Panc1 (cell line): ENCODE data around the gene CHI3L1. TPM values are rescaled to one million over a fixed set of nuclear protein-coding genes. Genes with fewer than 3 reads are reported as not detected.

Experiments used
- ATAC-seq: fragments of 200-7000 bp; cut with Tn5 transposase; 2 replicates; pipeline ENCODE4 v1.9.1; 2020; ENCODE audit warnings: mild to moderate bottlenecking, moderate library complexity
- BruUV-seq: library from RNA; stranded (reverse); fragments of 400-500 nt; replicated peaks from 2 replicates; lab custom pipeline; 2021; lab: Mats Ljungman, UMichigan
- CTCF ChIA-PET: fragments of 300-600 bp; sonication (Branson Sonifier 250); formaldehyde crosslinking; loops from one replicate; lab custom pipeline; 2022; ENCODE audit warnings: antibody characterized with exemption; lab: Charles Lee
- POLR2A ChIA-PET: fragments of 300-600 bp; sonication (Branson Sonifier 250); formaldehyde crosslinking; loops from one replicate; lab custom pipeline; 2022; ENCODE audit warnings: antibody characterized with exemption; lab: Charles Lee
- DNase-seq: peaks from one replicate; pipeline ENCODE4 v3.0.0-alpha.2; 2010; ENCODE audit warnings: low read depth, low spot score
- H3K27ac ChIP-seq: 2 replicates; pipeline ENCODE4 v1.5.1; 2011; ENCODE audit warnings: mild to moderate bottlenecking, low read length, inconsistent platforms
- H3K27me3 ChIP-seq: fragments of 200-500 bp; sonication (Bioruptor generic); 2 replicates; pipeline ENCODE4 v1.6.0; 2014; ENCODE audit warnings: low read length, inconsistent platforms; ENCODE audit not compliant: control insufficient read depth, insufficient read depth
- H3K36me3 ChIP-seq: fragments of 200-500 bp; sonication (Bioruptor generic); 2 replicates; pipeline ENCODE4 v1.5.1; 2014; ENCODE audit warnings: inconsistent platforms, mild to moderate bottlenecking, low read length, moderate library complexity; ENCODE audit not compliant: control insufficient read depth, insufficient read depth
- H3K4me1 ChIP-seq: 2 replicates; pipeline ENCODE4 v1.5.1; 2011; ENCODE audit warnings: inconsistent platforms, mild to moderate bottlenecking, low read length, moderate library complexity; ENCODE audit not compliant: control insufficient read depth, insufficient read depth
- H3K4me3 ChIP-seq, 2 experiments: 2 replicates each; pipeline ENCODE4 v1.5.1; 2011 to 2012; ENCODE audit warnings: low read depth in 2 of 2, low read length in 2 of 2, mild to moderate bottlenecking in 2 of 2, inconsistent platforms in 1 of 2, moderate library complexity in 1 of 2
- H3K9me3 ChIP-seq: fragments of 200-500 bp; sonication (Bioruptor generic); 2 replicates; pipeline ENCODE4 v1.5.1; 2014; ENCODE audit warnings: low read depth, mild to moderate bottlenecking, inconsistent platforms, low read length, moderate library complexity; ENCODE audit not compliant: control insufficient read depth, insufficient read depth
- CTCF ChIP-seq: fragments of 450-650 bp; IDR thresholded peaks from 2 replicates; pipeline ENCODE4 v1.5.1; 2017; ENCODE audit warnings: mild to moderate bottlenecking
- POLR2AphosphoS5 ChIP-seq: IDR thresholded peaks from 2 replicates; pipeline ENCODE4 v1.6.1; 2012; ENCODE audit warnings: mild to moderate bottlenecking, low read depth, low read length, moderate library complexity
- REST ChIP-seq, 2 experiments: IDR thresholded peaks; 2 replicates each; pipeline ENCODE4 v1.6.1; 2011 to 2012; ENCODE audit warnings: low read depth in 2 of 2, control low read depth in 1 of 2, low read length in 1 of 2, mild to moderate bottlenecking in 1 of 2, moderate library complexity in 1 of 2; ENCODE audit not compliant: insufficient read depth in 1 of 2
- SIN3A ChIP-seq: IDR thresholded peaks from 2 replicates; pipeline ENCODE4 v1.6.1; 2012; ENCODE audit warnings: low read depth, mild to moderate bottlenecking, low read length, moderate library complexity, borderline replicate concordance; ENCODE audit not compliant: insufficient read depth
- TCF7L2 ChIP-seq: IDR thresholded peaks from 2 replicates; pipeline ENCODE4 v1.6.1; 2011; ENCODE audit warnings: mild to moderate bottlenecking, low read depth, low read length, inconsistent platforms
- in situ Hi-C: cut with HindIII; loops from 2 replicates; pipeline ENCODE4 v1.10.0; 2016; ENCODE audit warnings: low sequenced_read_pairs, low pct_unique_long_range_greater_than_20kb
- intact Hi-C: fragments of 100-400 bp; cut with micrococcal nuclease; formaldehyde crosslinking; loops from one replicate; pipeline ENCODE4 v1.10.0; 2022; ENCODE audit not compliant: unreplicated experiment
- total RNA-seq: library from RNA; stranded (reverse); gene quantifications from one replicate; pipeline ENCODE4 v1.2.1, GENCODE V29; 2021; ENCODE audit not compliant: unreplicated experiment

The CHI3L1 gene
- total RNA-seq, 1 experiment from 2014 or later = 0.10 TPM

DNA sequence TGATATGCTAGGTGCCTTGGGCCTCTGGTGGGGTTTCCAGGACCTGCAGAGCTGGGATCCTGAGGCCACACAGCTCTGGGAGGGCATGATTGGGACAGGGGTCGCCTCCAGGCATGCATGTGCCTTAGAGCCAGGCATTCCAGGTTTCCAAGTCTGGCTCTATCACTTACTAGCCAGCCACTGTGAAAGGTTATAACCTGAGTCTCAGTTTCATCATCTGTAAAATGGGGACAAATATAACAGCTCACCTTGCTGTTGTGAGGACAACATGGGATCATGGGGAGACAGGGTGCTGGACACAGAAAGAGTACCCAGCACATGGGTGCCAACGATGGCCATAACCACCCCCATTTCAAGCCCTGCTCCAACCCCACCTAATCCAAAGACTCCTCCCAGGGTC, 2.7 kb downstream of the CHI3L1 start:
- CTCF ChIA-PET = no interaction called here
- H3K27ac ChIP-seq = no peak overlapping the region
- H3K36me3 ChIP-seq = no peaks in the 10 kb centered on the region
- no peaks in the 10 kb centered on the region for H3K27me3 ChIP-seq
- in situ Hi-C loops = no loop called here
- no peaks in the 10 kb centered on the region for H3K4me1 ChIP-seq
- no peak for DNase-seq
- intact Hi-C loops = no loop called here
- H3K4me3 ChIP-seq = no peak overlapping the region
- H3K9me3 ChIP-seq = no peaks in the 10 kb centered on the region
- no peak for TF ChIP-seq TCF7L2
- no peak for TF ChIP-seq REST (IDR thresholded peaks at IDR 0.05; ENCODE audit: insufficient read depth in 1 of 2, low read depth in 2 of 2, low read length in 1 of 2)
- TF ChIP-seq POLR2AphosphoS5 = no peak
- TF ChIP-seq SIN3A = no peak
- TF ChIP-seq CTCF = no peak
- POLR2A ChIA-PET = no interaction called here
- ATAC-seq = no peak
- no TSS peak for BruUV-seq

- H3K4me1 ChIP-seq = no peaks in the 10 kb centered on the region
- no TSS peak for BruUV-seq
- H3K27ac ChIP-seq = no peak overlapping the region
- intact Hi-C loops = no loop called here
- H3K4me3 ChIP-seq = no peak overlapping the region
- H3K9me3 ChIP-seq = no peaks in the 10 kb centered on the region
- POLR2A ChIA-PET = no interaction called here
- in situ Hi-C loops = no loop called here
- no peaks in the 10 kb centered on the region for H3K36me3 ChIP-seq
- ATAC-seq (no peak), DNase-seq (no peak)
- H3K27me3 ChIP-seq = no peaks in the 10 kb centered on the region
- CTCF ChIA-PET = no interaction called here
- TF ChIP-seq POLR2AphosphoS5 (no peak), TCF7L2 (no peak), SIN3A (no peak), CTCF (no peak)
Observed at GRCh38 chr1:203182387-203182953, 4.0 kb downstream of the CHI3L1 start.
